ENCODE data around the gene HYPK. TPM values are rescaled to one million over a fixed set of nuclear protein-coding genes. Genes with fewer than 3 reads are reported as not detected.
A peak's percentile ranks its signal among the peaks of the same experiment; 100 is the strongest.

Gene HYPK
- total RNA-seq, 1 donor from 2014 or later: 17.2 TPM

GRCh38 chr15:43792761-43793476, 7.5 kb upstream of the HYPK start:
- peaks cover 27% of the 10 kb centered on the region for H3K4me1 Mint-ChIP-seq (ENCODE audit: unreplicated experiment)
- peak overlapping the region; percentile 97 for H3K27ac Mint-ChIP-seq
- peak overlapping the region; percentile 96 for H3K4me3 Mint-ChIP-seq
- H3K9me3 Mint-ChIP-seq: no peaks in the 10 kb centered on the region
- peaks cover 32% of the 10 kb centered on the region for H3K36me3 Mint-ChIP-seq
- TF ChIP-seq CTCF (conservative IDR thresholded peaks at IDR 0.05): no peak
- no peak for DNase-seq (ENCODE audit: extremely low spot score, unreplicated experiment)
- H3K27me3 Mint-ChIP-seq: no peaks in the 10 kb centered on the region

- H3K9me3 Mint-ChIP-seq: no peaks in the 10 kb centered on the region
- no peak for TF ChIP-seq CTCF (conservative IDR thresholded peaks at IDR 0.05)
- H3K36me3 Mint-ChIP-seq: peaks cover 37% of the 10 kb centered on the region
- H3K4me3 Mint-ChIP-seq: peak overlapping the region; percentile 96
- no peaks in the 10 kb centered on the region for H3K27me3 Mint-ChIP-seq
- peaks cover 33% of the 10 kb centered on the region for H3K4me1 Mint-ChIP-seq (ENCODE audit: unreplicated experiment)
- DNase-seq (ENCODE audit: extremely low spot score, unreplicated experiment): no peak
- H3K27ac Mint-ChIP-seq: peak overlapping the region; percentile 97
These were observed 6.8 kb upstream of the HYPK start for GRCh38 chr15:43793647-43794046.

GRCh38 chr15:43794269-43795037, 5.9 kb upstream of the HYPK start:
- DNase-seq (ENCODE audit: extremely low spot score, unreplicated experiment): no peak
- Mint-ChIP-seq H3K27ac (peak overlapping the region; percentile 97), H3K4me3 (peak overlapping the region; percentile 96), H3K27me3 (no peaks in the 10 kb centered on the region), H3K9me3 (no peaks in the 10 kb centered on the region), H3K36me3 (peaks cover 45% of the 10 kb centered on the region), H3K4me1 (ENCODE audit: unreplicated experiment) (peaks cover 41% of the 10 kb centered on the region)
- no peak for TF ChIP-seq CTCF (conservative IDR thresholded peaks at IDR 0.05)

- Mint-ChIP-seq H3K36me3 (peaks cover 51% of the 10 kb centered on the region), H3K4me3 (peak overlapping the region; percentile 96), H3K9me3 (no peaks in the 10 kb centered on the region), H3K27ac (peak overlapping the region; percentile 39), H3K4me1 (ENCODE audit: unreplicated experiment) (peaks cover 48% of the 10 kb centered on the region), H3K27me3 (no peaks in the 10 kb centered on the region)
- no peak for TF ChIP-seq CTCF (conservative IDR thresholded peaks at IDR 0.05)
- no peak for DNase-seq (ENCODE audit: extremely low spot score, unreplicated experiment)
These were observed 5.2 kb upstream of the HYPK start for GRCh38 chr15:43795197-43795596.

GRCh38 chr15:43795997-43796396, 4.4 kb upstream of the HYPK start:
- peak overlapping the region; percentile 68 for H3K27ac Mint-ChIP-seq
- H3K4me1 Mint-ChIP-seq (ENCODE audit: unreplicated experiment): peaks cover 53% of the 10 kb centered on the region
- no peaks in the 10 kb centered on the region for H3K9me3 Mint-ChIP-seq
- peaks cover 56% of the 10 kb centered on the region for H3K36me3 Mint-ChIP-seq
- no peaks in the 10 kb centered on the region for H3K27me3 Mint-ChIP-seq
- DNase-seq (ENCODE audit: extremely low spot score, unreplicated experiment): no peak
- no peak for TF ChIP-seq CTCF (conservative IDR thresholded peaks at IDR 0.05)
- H3K4me3 Mint-ChIP-seq: peak overlapping the region; percentile 96

Data from type B pancreatic cell (in vitro differentiated cells).